ENCODE data around the gene GNB2.
A peak's percentile ranks its signal among the peaks of the same experiment; 100 is the strongest.
"Not testable (repeated sequence)": the region's sequence is repeated elsewhere in the genome, so short reads cannot be mapped to it uniquely, and the experiment has no call there.

Gene GNB2

DNA sequence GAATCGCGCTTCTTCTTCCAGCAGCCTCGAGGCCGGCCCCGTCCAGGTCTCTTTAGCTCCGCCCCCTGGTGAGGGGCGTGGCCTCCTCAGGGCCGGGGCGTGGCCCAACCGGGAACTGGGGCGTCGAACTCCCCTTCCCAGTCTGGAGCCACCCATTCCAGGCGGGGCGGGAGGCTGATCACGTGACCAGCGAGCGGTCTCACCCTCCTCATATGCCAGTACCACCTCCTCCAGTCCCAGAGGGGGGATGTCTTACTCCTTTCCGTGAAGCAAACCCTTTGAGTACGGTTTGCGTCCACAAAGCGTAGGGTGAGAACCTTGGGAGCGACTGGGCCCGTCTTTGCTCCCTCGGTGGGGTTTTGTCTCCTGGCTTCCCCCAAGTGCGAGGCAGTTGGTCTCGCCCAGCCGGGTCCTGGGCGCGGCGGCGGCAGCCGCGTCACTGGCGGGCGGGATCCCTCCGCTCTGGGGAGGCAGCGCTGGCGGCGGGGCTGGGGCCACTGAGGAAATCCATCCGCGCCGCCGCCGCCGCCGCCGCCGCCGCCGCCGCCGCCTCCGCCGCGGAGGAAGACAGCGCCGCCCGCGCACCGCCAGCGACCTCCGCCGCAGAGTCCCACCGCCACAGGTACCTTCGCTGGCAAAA is at the start of gene GNB2:
Gene GNB2 (plus strand): TSS at position 439 of the 640 bp plus-strand sequence. CDS start 2,526 bp downstream, outside the sequence.
- peak; percentile 99 for DNase-seq (ENCODE audit: low spot score)

DNA sequence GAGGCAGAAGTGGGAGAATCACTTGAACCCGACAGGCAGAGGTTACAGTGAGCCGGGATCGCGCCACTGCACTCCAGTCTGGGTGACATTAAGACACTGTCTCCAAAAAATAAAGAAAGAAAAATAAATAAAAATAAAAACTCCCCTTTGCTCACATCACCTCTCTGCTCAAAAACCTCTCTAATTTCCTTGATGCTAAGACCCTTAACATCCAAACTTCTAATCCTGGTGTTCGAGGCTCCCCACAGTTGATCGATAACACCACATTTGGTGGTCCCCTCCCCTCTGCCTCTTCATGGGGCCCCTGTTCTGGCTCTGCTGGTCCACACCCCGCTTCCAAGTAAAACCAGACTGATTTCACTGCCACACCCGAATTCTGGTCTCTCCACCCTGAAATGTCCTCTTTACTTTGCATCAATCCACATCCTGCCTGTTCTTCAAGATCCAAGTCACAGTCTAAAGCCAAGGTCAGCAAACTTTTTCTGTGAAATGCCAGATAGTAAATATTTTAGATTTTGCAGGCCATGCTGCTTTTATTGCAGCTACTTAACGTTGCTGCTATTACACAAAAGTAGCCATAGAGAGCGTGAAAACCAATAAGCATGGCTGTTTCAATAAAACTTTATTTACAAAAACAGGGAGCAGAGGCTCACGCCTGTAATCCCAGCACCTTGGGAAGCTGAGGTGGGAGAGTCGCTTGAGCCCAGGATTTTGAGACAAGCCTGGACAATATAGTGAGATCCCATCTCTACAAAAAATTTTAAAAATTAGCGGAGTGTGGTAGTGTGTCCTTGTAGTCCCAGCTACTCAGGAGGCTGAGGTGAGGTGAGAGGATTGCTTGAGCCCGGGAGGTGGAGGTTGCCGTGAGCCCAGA is 49.4 kb upstream of the GNB2 start:
- no peak for DNase-seq (ENCODE audit: low spot score)

DNA sequence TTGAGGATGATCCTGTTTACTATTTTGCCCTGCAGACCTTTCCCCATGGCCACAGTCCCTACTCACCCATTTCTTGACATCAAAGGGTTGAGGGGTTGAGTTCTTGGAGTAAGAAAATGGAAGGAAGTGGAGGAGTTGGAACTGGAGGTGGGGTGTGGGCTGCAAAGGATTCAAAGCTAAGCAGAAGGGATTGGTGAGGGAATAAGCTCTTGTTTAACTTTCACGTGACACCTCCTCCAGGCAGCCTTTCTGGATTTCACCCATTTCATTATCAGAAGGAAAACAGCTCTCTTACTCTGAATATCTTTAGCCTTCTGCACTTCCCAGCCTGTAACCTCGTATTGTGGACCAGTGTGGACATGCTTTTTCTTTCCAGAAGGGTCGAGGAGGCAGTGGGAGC is 47.5 kb upstream of the GNB2 start:
- no peak for DNase-seq (ENCODE audit: low spot score)

DNA sequence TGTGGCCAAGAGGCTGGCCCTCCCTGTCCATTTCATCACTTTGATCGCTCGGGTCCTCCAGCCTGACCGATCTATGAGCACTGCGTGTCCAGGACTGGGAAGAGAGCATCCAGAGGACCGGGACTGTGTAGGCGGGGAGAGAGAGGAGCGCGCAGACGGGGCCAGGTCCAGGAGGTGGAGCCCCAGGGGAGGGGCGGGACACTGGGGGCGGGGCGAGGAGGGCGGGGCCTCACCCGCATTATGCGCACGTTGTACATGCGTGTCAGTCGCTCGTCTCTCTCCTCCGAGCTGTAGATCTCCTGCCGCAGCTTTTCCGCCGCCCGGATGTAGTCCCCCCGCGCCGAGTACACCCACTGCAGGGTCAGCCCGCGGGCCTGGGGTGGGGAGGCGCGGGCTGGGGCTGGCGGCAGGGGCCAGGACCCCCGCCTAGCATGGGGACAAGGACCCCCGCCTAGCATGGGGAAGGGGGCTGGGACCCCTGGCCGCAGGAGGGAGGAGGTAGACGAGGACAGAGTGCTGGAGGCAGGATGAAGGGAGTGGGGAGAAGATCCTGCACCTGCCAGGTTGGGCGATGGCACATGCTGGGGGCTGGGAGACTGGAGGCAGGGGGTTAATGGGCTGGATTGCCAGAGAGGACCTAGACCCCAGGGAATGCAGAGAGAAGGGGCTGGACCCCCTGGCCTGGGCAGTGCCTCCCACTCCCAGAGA is 46.9 kb upstream of the GNB2 start:
- DNase-seq (ENCODE audit: low spot score) = peak; percentile 94

DNA sequence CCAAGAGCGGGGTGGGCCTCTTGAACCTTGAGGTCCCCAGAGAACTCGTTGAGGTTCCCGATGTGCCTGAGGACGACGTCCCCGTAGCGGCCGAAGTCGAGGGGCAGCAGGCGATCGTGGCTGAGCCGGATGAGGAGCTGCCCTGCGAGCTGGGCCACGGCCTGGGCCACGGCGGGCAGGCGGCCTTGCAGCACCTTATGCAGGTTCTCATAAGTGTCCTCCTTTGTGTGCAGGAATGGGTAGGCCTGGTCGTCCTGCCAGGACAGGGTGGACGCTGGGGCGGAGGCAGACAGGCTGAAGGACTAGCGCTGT is 46.3 kb upstream of the GNB2 start:
- no peak for DNase-seq (ENCODE audit: low spot score)

DNA sequence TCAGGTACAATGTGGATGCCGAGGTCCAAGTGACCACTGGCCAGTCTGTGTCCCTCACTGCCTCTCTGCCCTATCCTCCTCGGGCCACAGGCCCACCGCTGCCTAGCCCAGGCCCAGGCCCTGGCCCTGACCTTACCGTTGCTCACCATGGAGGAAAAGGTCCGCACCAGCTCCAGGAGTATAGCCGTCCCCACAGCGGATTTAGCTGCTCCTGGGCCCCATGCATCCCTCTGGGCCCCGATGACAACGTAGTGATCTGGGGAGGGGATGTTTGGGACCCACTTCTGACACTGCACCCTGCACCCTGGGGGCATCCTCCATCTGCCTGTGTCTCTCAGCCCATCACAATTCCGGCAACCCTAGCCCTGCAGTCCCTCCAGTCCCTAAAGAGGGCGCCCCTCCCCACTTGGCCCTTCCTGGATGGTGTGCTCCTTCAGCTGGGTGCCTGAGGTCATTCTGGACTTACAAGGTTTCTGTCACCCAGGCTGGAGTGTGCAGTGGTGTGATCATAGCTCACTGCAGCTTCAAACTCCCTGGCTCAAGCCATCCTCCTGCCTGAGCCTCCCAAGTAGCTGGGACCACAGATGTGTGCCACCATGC is 44.3 kb upstream of the GNB2 start:
- DNase-seq (ENCODE audit: low spot score) = peak; percentile 89

DNA sequence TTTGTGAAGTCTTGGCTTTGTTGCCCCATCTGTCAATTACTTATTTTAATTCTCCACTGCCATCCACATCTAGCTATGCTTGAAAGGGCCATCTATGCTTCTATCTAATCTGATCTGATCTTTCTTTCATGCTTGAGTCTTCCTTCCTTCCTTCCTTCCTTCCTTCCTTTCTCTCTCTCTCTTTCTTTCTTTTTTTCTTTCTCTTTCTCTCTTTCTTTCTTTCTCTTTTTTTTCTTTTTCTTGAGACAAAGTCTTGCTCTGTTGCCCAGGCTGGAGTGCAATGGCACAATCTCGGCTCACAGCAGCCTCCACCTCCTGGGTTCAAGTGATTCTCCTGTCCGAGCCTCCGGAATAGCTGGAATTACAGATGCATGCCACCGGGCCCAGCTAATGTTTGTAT is 43.5 kb upstream of the GNB2 start:
- DNase-seq (ENCODE audit: low spot score) = no peak

DNA sequence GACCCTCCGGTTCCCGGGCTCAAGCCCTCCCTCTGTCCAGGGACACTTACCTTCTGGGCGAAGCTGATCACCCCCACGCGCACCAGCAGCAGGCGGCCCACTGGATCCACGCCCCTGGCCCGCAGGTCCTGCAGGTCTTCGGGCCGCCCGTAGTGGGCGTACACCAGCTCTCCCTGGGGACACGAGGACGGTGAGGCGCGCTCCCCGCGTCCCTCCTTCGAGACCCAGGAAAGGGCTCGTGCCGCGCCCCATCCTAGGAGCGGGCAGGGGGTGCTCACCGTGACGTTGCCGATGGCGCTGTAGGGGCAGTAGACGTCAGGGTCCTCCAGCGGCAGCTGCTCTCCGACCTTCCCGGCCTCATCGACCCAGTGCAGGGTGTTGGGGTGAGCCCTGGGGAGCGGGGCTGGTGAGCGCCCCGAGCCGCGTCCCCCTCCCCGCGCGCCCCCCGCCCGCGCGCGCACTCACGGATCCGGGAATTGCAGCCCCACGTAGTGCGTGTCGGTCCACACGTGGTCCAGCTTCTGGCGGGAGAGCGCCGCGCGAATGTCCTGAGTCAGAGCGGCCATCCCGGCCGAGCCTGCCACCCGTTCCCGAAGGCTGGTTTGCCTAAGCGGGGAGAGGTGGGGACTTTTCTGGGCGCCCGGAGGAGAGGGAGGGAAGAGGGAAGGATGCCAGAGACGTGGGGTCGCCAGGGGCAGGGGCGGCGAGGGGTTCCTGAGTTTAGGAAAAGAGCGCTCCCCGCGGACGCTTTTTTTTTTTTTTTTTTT is 40.4 kb upstream of the GNB2 start:
- no peak for DNase-seq (ENCODE audit: low spot score)

DNA sequence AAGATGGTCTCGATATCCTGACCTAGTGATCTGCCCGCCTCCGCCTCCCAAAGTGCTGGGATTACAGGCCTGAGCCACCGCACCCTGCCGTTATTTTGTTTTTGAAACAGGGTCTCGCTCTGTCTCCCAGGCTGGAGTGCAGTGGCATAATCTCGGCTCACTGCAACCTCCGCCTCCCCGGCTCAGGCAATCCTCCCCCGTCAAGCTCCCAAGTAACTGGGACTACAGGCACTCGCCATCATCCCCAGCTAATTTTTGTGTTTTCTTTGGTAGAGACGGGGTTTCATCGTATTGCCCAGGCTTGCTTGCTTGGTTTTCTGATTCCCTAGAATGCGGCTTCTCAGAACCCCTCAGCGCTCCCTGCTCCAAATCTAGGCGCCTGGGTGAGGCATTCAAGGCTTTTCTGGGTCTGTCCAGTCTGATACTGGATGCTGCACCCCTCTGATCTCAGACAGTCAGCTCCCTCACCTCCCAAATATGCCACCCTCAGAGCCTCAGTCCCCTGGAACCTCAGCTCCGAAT is 33.5 kb upstream of the GNB2 start:
- DNase-seq (ENCODE audit: low spot score) = no peak

DNA sequence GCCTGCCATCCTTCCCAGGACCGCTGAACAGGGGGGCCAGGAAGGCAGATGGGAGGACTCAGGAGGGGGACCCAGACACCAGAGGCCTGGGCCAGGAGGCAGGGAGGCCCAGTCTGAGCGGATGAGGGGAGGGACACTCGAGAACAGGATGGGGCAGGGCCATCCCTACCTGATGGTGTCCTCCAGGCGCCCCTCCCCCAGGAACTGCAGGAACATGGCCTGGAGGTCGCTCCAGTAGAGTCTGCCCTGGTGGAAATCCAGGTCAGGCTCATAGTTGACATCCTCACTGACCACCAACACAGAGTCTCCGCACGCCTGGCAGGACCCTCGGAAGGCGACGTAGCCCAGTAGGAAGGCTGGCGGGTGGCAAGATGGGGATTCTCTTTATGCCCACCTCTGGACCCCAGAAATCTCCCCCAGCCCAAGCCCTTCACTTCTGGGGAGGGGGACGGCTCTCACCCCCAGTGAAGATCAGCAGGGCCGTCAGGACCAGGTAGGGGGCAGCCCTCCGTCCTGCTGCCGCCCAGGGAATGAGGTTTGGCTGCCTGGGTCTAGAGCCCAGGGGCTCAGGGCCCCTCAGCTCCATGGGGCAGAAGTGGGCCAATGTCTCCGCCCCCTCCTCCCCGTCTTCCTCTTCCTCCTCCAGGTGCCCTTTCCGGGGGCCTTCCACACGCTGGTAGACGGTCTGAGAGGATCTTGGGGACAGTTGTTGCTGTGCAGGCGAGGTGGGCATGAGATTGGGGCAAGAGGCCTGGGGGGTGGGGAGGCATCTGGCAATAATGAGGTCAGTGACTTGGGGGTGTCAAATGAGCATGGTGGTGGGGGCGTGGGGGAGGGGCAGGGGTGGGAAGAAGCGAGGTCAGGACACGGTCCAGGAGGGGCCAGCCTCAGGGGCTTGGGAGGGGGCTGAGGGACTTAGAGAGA is 32.8 kb upstream of the GNB2 start:
- no peak for DNase-seq (ENCODE audit: low spot score)

DNA sequence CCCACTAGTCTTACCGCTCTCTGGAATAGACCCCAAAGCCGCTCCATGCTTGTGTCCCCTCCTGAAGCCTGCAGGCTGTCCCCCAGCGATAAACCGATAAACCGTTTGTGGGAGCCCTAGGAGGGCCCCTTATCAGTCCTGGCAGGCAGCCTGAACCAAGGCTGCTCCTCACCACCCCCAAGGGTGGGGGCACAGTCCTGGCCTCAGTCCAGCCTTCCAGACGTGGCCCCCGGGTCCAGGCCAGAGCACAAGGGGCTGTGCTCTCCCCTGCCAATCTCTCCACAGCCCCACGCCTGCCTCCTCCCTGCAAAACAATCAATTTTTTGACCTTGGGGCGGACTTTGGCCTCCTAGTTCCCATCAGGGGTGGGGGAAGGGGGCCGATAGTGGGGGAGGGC is 32.1 kb upstream of the GNB2 start, which contains the start of gene TFR2:
Gene TFR2 (minus strand): TSS at position 90 of the 397 bp plus-strand sequence. CDS start 43 bp downstream, at position 47.
- DNase-seq (ENCODE audit: low spot score) = no peak

DNA sequence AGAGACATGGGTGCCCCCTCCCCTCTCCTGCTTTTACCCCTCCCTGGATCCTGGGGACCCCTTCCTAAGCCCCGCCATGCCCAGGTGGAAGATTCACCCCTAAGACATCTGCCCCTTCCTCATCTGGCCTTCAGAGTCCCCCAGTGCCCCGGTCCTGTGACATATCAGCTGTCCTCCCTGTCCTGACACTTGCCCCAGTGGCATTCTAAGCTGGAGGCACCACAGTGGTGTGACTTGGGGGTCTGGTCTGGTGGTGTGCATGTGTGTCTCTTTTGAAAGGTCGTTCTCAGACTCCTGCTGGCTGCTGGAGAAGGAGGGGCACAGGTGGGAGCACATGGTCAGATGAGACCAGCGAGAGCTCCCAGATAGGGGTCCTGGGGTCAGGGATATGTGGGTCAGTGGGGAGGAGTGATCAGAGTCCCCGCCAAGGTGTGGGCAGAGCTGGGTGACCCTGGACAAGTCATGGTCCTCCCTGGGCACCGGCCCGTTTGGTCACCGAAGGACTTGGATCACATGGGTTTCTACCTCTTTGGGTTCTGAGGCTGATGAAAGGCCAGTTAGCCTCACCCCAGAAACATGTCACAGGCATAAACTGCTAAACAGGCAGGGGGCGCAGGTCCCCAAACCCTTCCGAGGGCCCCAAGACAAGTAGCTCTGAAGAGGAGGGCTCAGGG is 31.5 kb upstream of the GNB2 start:
- DNase-seq (ENCODE audit: low spot score) = no peak

DNA sequence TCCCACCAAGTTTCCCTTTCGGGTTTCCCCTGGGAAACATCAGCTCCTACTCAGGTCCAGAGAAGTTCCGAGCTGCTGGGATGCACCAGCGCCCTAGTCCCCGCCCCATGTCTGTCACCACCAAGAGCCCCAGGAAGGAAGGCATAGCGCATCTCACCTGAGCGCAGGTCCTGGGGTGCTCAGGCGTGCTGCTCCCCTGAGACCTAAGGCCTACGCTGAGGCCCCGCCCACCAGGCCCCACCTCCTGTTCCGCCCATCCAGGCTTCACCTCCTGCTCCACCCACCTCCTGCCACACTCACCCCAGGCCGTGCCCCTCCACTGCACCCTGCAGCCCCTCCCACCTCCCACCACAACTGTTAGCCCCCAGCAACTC is 31.0 kb upstream of the GNB2 start:
- peak; percentile 76 for DNase-seq (ENCODE audit: low spot score)

DNA sequence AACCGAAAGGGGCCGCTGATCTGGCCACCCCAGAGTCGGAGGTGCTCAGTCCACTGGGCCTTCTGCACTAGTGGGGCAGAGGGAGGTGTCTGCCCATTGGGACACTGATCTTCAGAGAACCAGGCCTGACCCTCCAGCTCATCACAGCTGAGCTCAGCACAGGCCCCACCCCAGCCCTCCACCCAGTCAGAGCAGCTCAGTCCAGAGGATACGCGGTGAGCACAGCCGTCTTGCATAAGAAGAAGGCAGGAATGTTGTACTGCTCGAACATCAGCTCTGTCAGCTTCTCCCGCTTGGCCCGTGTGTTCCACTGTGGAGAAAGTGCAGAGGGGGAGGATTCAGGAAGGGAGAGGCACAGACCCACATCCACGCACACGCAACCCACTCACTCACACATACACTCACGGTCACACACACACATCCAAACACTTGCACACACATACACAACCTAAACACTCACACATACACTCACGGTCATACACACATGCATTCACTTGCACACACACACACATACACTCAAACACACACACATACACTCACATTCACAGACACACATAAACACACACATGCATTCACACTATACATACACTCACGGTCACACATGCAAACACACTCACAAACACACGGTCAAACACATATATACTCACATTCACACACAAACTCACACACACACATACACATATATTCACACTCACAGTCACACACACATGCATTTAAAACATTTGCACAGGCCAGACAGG is 23.5 kb upstream of the GNB2 start:
- DNase-seq (ENCODE audit: low spot score) = no peak

DNA sequence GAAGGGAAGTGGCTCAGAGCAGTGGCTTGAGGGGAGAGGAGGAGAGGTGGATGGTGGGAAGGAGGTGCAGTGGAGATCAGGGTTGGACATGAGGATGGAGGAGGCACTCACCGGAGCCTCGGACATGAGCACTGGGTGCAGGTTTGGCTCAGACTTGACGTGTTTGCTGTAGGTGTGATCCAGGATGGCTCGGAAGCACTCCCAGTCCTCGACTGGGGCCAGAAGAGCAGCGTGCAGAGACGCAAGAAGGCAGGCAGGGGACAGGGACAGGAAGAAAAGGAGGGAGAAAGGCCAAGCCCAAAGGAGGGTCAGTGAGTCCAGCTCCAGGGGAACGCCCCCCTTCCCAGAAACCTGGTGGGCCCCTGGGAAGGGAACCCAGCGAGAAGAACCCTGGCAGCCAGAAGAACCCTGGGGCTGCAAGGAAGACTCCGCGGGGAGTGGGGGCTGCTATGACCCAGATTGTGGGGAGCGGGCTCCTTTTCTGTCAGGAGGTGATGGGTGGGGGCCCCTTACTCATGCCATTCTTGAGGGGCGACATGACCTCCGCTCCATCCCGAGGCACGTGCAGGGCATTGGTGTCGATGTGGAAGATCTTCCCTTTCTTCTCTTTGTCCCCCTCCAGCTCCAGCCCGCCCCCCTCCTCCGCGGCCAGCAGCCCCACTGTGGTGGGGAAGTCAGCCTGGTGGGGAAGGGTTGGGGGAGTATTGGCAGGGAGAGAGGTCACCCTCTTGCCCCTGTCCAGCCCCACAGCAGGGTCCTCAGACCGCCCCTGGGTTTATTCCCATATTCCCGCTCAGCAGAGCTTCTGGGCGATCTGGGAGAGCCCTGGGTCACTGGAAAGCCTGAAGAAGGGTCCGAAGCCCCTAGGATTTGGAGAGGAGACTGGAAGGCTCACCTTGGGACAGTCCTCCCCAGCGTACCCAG is 18.4 kb upstream of the GNB2 start:
- DNase-seq (ENCODE audit: low spot score) = no peak

DNA sequence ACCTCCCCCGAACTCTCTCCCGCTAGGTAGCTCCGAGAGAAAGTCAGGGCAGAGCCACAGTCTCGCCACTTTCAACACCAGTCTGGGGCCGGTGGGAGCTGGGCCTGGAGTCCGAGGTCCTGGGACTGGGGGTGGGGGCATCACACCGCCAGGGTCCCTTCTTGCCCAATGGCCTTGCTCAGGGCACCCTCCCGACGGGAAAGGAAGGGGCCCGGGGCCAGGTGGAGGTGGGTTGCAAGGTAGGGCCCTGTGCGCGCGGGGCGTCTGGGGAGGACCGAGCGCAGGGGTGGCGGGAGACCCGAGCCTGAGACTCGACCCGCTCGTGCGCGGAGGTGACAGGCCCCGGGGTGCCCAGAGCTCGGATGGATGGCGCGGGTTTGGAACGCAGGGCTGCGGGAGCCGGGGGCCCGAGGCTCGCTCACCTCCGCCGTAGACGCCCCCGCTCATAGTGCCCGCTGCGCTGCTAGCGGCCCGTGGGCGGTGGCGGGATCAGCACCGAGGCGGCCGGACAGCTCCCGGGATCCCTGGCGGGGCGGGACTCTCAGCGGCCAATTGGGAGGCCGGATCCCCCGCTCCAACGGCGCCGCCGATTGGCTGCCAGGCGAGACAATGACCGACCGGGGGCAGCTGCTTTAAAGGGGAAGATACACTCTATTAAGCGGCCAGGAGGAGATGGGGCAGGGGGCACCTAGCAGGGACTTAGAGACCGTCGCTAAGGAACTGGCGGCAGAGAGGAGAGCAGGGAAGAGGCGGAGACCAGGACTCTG is 17.4 kb upstream of the GNB2 start, which contains the start of gene ACTL6B:
Gene ACTL6B (minus strand): TSS at position 541 of the 767 bp plus-strand sequence. CDS start 94 bp downstream, at position 447.
- no peak for DNase-seq (ENCODE audit: low spot score)

DNA sequence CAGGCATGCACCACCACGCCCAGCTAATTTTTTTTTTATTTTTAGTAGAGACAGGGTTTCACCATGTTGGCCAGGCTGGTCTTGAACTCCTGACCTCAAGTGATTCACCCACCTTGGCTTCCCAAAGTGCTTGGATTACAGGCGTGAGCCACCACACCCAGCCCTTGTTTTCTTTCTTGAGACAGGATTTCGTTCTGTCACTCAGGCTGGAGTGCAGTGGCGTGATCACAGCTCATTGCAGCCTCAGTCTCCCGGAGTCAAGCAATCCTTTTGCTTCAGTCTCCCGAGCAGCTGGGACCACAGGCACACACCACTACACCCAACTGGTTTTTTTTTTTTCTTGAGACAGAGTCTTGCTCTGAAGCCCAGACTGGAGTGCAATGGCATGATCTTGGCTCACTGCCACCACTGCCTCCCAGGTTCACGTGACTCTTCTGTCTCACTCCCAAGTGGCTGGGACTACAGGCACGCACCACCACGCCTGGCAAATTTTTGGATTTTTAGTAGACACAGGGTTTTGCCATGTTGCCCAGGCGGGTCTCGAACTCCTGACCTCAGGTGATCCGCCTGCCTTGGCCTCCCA is 11.3 kb upstream of the GNB2 start:
- DNase-seq (ENCODE audit: low spot score) = not testable (repeated sequence)

Data from NAMALWA (cell line).